DMS53 (cell line): ENCODE results near the gene CENPX.

Experiments used
- DNase-seq: peaks from one replicate; lab custom pipeline; 2025; lab: John Stamatoyannopoulos, UW

Gene CENPX

DNA sequence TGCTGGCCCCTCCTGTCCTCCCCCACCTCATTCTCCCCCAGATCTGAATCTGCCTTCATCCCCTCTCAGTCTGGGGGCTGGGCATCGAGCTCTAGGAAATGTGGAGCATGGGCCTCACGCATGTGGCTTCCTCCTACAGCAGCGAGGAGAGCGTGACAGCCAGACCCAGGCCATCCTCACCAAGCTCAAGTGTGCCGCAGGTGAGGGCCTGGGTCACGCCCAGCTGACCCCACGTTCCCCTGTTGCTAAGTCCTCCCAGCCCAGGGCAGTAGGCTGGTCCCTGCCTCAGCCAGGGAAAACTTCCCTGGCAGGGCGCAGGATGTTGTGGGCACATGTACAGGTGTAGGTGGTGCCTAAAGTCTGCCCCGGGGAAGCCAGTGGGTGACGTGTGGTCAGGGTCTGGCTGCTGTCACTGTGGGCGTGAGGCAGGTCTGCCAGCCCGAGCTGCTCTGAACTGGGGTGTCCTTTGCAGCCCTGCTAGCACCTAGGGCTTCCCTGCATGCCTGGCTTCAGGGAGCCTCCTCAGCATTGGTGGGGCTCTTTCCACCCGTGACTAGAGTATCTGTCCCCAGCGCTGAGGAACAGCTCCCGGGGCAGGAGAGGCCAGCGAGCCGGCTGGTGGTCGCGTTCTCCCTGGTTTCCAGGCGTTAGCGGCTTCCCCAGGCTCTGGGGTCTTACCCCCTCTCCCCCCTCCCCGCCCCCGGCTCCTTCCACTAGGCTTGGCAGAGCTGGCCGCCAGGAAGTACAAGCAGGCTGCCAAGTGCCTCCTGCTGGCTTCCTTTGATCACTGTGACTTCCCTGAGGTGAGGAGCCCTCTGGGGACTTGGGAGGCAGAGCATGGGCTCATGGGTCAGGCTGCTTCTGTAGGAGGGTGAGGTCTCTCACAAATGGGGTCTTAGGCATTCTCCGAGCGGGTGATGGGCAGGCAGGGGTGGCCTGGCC lies 32.6 kb upstream of the CENPX start:
- DNase-seq = no peak

DNA sequence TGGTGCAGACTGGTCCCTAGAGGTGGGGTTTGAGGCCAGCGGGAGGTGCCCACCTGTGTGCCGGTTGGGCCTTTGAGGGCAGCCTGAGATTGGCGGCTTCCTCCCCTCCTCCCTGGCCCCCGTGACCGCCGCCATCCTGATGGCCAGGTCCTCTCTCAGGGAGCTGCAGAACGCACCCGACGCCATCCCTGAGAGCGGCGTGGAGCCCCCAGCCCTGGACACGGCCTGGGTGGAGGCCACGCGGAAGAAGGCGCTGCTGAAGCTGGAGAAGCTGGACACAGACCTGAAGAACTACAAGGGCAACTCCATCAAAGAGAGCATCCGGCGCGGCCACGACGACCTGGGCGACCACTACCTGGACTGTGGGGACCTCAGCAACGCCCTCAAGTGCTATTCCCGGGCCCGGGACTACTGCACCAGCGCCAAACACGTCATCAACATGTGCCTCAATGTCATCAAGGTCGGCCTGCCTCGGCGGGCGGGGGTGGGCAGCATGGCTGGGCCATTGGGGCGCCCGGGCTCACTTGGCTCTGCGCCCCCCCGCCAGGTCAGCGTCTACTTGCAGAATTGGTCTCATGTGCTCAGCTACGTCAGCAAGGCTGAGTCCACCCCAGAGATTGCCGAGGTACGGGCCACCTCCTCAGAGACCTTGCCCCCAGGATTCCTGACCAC lies 31.8 kb upstream of the CENPX start:
- DNase-seq = no peak

DNA sequence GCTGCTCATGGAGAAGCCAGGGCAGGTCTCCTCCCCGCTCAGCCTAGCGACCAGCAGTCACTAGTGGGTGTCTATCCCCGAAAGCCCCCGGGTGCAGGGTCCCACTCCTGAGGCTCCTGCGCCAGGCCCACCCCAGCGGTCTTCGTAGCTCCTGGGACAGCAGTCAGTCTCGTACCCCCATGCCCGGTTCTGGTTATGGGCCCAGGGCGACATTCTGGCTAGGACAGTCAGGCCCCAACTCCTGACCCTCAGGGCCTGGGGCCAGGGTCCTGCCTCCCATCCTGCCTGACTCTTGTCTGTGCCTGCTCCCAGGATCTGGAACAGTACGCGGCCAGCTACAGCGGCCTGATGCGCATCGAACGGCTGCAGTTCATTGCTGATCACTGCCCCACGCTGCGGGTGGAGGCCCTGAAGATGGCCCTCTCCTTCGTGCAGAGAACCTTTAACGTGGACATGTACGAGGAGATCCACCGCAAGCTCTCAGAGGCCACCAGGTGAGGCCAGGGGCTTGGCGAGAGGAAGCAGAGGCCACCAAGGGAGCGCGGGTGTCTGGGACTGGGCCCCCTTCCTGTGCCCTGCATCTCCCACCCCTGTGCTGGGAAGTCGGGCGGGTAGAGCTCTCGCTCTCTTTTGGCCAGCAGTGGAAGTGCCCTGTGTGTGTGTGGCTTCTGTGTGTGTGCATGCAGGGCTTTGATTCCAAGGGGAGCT lies 31.0 kb upstream of the CENPX start:
- DNase-seq = no peak

- DNase-seq = no peak
These were observed 30.5 kb upstream of the CENPX start for GRCh38 chr17:82053130-82053529.

DNA sequence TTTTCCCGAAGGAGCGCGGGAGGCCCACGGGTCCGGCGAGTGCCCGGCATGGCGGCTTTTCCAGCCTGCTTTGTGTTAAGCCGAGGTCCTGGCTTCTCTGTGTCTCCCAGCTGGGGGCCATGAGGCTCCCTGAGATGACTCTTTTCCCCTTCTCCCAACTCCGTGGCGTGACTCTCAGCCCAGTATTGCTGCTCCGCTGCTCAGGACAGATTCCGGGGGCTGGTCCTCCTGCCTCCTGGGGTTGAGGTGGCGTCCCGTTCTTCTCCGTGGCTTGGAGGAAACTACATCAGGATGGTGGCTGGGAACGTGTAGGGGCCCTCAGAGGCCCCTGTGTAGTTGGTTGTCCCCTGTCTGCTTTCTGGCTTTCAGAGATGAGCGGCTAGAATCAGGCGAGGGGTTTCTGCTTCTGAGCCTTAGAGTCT lies 30.0 kb upstream of the CENPX start:
- DNase-seq = peak; percentile 52

DNA sequence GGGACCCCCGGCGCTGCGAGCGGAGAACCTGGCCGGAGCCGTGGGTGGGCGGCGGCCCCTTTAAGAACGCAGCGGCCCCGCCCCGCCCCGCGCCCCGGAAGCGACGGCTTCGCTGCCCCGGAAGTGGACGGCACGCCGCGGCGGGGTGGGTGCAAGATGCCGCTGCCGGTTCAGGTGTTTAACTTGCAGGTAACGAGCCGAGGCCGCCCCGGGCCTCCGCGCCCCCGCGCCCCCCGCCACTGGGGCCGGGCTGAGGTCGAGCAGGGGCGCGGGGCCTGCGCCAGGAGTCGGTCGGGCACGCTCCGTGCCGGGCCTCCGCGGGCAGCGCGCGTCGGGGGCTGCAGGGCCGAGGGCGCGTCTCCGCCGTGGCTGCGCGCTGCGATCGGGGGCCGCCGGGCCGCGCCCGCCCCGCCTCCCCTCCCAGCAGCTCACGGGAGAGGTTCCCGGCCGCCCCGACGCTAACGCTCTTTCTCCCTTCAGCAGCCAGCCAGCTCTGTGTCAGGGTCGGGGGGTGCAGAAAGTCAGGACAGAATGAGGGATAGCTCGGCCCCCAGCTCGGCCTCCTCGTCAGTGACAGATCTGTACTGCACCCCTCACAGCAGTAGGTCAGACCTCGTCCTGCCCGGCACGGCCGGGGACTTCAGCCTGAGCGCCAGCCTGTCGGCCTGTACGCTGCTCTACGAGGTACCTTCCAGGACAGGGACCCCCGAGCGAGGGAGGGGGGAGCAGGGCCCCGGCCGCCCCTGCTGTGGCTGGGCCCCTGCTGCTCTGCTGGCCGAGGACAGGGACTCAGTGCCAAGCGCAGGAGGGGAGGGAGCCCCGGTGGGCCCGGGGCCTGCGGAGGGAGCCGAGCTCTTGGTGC lies 29.3 kb upstream of the CENPX start, which contains the start of the genes GPS1 and RFNG:
GPS1 (plus strand) TSS at position 123 of the 862 bp plus-strand sequence; CDS start at position 157, 34 bp downstream.
RFNG (minus strand) TSS at position 36 of the 862 bp plus-strand sequence. CDS start 45 bp downstream, outside the sequence.
- DNase-seq = peak; percentile 88

- DNase-seq = no peak
These were observed 28.3 kb upstream of the CENPX start for GRCh38 chr17:82050761-82051641.

- DNase-seq = no peak
These were observed 27.6 kb upstream of the CENPX start for GRCh38 chr17:82050152-82050760.

GRCh38 chr17:82049521-82049971 lies 26.9 kb upstream of the CENPX start:
- DNase-seq = no peak

DNA sequence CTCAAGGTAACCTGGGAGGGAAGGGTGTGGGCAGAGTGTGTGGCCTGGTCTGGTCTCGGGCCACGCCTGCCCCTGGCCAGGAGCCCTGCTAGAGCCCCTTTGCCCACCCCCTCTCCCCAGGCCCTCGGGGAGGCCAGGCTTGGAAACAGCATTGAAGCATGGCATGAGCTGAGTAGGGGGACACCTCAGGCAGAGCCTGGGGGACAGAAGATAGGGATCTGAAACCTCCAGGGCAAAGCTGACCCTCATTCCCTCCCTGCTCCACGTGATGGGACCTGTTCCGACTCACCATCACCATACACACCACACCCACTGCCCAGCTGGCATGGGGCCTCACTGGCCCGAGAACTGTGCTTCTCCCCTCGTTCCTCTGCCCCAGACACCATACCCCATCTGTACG lies 26.4 kb upstream of the CENPX start:
- DNase-seq = no peak

- no peak for DNase-seq
These were observed 25.9 kb upstream of the CENPX start for GRCh38 chr17:82048571-82048971.

- DNase-seq = no peak
These were observed 25.4 kb upstream of the CENPX start for GRCh38 chr17:82047914-82048570.

DNA sequence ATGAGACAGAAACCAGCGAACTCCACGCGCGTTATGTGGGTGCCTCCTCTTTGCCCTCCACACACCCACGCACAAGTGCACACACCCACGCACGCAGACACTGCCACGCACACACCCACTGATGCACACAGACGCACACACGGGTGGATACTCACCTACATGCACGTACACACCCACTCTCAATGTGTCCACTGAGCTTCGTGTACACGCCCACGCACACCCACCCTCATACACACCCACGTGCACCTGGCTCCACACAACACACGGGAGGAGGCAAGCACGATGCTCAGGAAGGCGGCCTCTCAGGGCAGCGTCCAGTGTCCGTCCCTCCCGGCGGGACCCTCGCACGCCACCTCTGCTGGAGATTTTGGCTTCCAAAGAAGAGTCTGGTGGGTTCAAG lies 24.7 kb upstream of the CENPX start:
- no peak for DNase-seq

DNA sequence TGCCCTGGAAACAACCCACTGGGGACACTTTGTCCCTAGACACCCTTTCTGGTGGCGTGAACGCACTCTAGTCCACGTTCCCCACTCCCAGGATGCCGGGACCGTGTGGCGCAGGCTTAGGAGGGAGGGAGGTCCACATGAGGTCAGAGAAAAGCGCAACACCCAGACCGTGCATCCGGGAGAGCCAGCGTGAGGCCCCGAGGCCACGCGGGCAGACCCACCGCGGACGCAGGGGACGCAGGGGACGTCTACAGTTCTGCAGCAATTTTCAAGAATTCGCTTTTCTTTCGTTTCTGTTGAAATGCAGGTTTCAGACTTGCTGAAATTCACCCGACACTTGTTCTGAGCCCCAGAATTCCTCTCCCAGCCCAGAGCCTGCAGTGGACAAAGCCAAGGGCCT lies 24.2 kb upstream of the CENPX start:
- no peak for DNase-seq

DNA sequence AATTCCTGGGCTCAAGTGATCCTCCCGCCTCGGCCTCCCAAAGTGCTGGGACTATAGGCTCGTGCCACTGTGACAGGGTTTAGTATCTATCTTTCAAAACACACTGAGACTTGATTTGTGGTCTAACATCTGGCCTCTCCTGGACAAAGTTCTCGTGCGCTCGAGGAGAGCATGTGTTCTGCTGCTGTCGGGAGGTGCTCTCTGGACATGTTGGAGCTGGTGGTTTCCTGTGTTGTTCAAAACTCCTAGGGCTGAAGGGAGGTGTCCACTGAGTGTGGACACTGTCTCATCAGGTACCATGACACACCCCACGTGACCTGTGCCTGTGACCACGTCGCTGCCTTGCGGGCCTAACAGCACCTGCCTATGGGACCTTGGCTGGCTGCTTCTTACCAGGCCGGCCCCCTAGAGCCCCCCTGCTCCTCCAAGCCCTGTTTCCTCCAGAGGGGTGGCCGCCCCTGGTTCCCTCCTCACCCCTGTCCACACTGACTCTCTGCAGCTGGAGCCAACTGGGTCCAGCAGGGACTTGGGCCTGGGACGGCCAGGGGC lies 23.3 kb upstream of the CENPX start:
- DNase-seq = no peak

- DNase-seq = no peak
These were observed 20.8 kb upstream of the CENPX start for GRCh38 chr17:82043507-82043906.

- no peak for DNase-seq
These were observed 20.0 kb upstream of the CENPX start for GRCh38 chr17:82042649-82043048.

DNA sequence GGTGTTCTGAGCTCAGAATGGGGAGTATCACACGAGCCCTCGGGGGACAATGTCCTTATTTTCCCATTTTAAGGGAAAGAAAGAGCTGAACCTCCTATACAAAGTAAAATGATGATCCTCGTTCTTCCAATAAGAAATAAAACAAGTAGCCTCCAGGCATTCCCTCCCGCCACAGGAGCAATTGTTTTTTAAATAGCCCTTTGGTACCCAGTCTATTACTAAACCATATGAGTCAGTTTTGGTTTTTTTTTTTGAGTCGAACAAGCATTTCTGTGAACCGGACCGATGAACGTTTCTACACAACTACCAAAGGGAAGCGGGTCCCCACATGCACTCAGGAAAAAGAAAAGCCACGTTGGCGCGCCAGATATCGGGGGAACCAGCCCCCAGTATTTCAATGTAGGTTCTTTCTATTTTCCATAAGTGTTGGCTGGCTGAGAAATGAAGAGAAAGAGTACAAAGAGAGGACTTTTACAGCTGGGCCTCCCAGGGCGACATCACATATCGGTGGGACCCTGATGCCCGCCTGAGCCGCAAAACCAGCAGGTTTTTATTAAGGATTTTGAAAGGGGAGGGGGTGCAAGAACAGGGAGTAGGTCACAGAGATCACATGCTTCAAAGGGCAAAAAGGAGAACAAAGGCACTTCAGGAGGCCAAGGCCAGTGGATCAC lies 18.6 kb upstream of the CENPX start:
- no peak for DNase-seq
